MM.1S (cell line): ENCODE results near the gene CRTC3.

Experiments
- DNase-seq: peaks from one replicate; pipeline ENCODE4 v3.0.0-alpha.2; 2015
- H2AFZ ChIP-seq: fragments of 300-600 bp; sonication (generic); 2 replicates; pipeline ENCODE4 v1.6.0; 2016; ENCODE audit warnings: antibody characterized with exemption, low read length
- H3F3A ChIP-seq: fragments of 300-600 bp; sonication (generic); 2 replicates; pipeline ENCODE4 v1.6.1; 2016; ENCODE audit warnings: mild to moderate bottlenecking, antibody characterized with exemption, low read length, moderate library complexity, mixed read lengths; ENCODE audit not compliant: insufficient read depth
- H3K27ac ChIP-seq: fragments of 300-600 bp; sonication (generic); 2 replicates; pipeline ENCODE4 v1.5.1; 2016; ENCODE audit warnings: mild to moderate bottlenecking, low read length
- H3K27me3 ChIP-seq: fragments of 300-600 bp; sonication (generic); replicated peaks from 2 replicates; pipeline ENCODE4 v1.6.0; 2016; ENCODE audit warnings: low read length; ENCODE audit not compliant: insufficient read depth
- H3K36me3 ChIP-seq: fragments of 300-600 bp; sonication (generic); replicated peaks from 2 replicates; pipeline ENCODE4 v1.6.1; 2016; ENCODE audit warnings: mild to moderate bottlenecking, low read length, mixed read lengths; ENCODE audit not compliant: insufficient read depth
- H3K4me1 ChIP-seq: fragments of 300-600 bp; sonication (generic); 2 replicates; pipeline ENCODE4 v1.6.1; 2016; ENCODE audit warnings: low read length, mixed read lengths
- H3K4me2 ChIP-seq: fragments of 300-600 bp; sonication (generic); 2 replicates; pipeline ENCODE4 v1.6.0; 2016; ENCODE audit warnings: low read depth, low read length
- H3K4me3 ChIP-seq: fragments of 300-600 bp; sonication (generic); 2 replicates; pipeline ENCODE4 v1.5.1; 2016; ENCODE audit warnings: low read length, mixed read lengths
- H3K79me2 ChIP-seq: fragments of 300-600 bp; sonication (generic); 2 replicates; pipeline ENCODE4 v1.6.1; 2016; ENCODE audit warnings: mixed run types, low read length, mixed read lengths
- H3K9ac ChIP-seq: fragments of 300-600 bp; sonication (generic); 2 replicates; pipeline ENCODE4 v1.6.1; 2016; ENCODE audit warnings: low read length, mixed read lengths
- H3K9me2 ChIP-seq: fragments of 300-600 bp; sonication (generic); replicated peaks from 2 replicates; pipeline ENCODE4 v1.6.1; 2016; ENCODE audit warnings: mild to moderate bottlenecking, low read length, mixed read lengths; ENCODE audit not compliant: insufficient read depth
- H3K9me3 ChIP-seq: fragments of 300-600 bp; sonication (generic); replicated peaks from 2 replicates; pipeline ENCODE4 v1.6.1; 2016; ENCODE audit warnings: mild to moderate bottlenecking, low read length, mixed read lengths; ENCODE audit not compliant: insufficient read depth
- H4K20me1 ChIP-seq: fragments of 300-600 bp; sonication (generic); 2 replicates; pipeline ENCODE4 v1.6.1; 2016; ENCODE audit warnings: mild to moderate bottlenecking, low read length, moderate library complexity, mixed read lengths; ENCODE audit not compliant: insufficient read depth
- EZH2 ChIP-seq: fragments of 300-600 bp; sonication (generic); optimal IDR thresholded peaks from 2 replicates; pipeline ENCODE3; 2017; ENCODE audit warnings: low read depth, mild to moderate bottlenecking, antibody characterized with exemption, low read length, mixed read lengths
- EZH2phosphoT487 ChIP-seq: fragments of 300-600 bp; sonication (generic); IDR thresholded peaks from 2 replicates; pipeline ENCODE4 v1.6.1; 2018; ENCODE audit warnings: antibody characterized with exemption, low read length
- TF ChIP-seq, protein P1 (sequence below): fragments of 300-600 bp; sonication (generic); IDR thresholded peaks from 2 replicates; pipeline ENCODE4 v1.5.1; 2016; ENCODE audit warnings: antibody characterized with exemption, low read length, mixed read lengths

Gene CRTC3

DNA sequence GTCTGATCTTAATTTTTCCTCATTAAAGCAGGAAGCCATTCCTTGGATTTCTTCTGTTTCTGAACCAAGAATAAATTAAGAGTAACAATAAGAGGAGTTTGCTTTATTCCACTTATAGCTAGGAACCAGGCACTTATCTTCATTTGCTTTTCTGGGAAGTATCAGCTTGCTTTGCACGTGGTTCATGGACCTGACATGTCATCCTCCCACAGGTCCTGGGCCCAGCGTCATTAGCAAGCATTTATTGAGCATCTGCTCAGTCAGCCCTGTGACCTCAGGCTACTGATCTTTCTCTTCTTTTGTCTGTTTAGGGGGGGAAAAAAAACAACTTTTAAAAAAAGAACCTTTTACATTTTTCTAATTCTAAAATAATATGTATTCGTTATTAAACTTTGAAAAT lies 34.7 kb upstream of the CRTC3 start:
- H3K36me3 ChIP-seq, result no peaks in the 10 kb centered on the region
- H3K9ac ChIP-seq, result no peak overlapping the region
- no peak overlapping the region for H2AFZ ChIP-seq
- TF ChIP-seq EZH2phosphoT487 (no peak), EZH2 (no peak)
- TF ChIP-seq, protein P1, sequence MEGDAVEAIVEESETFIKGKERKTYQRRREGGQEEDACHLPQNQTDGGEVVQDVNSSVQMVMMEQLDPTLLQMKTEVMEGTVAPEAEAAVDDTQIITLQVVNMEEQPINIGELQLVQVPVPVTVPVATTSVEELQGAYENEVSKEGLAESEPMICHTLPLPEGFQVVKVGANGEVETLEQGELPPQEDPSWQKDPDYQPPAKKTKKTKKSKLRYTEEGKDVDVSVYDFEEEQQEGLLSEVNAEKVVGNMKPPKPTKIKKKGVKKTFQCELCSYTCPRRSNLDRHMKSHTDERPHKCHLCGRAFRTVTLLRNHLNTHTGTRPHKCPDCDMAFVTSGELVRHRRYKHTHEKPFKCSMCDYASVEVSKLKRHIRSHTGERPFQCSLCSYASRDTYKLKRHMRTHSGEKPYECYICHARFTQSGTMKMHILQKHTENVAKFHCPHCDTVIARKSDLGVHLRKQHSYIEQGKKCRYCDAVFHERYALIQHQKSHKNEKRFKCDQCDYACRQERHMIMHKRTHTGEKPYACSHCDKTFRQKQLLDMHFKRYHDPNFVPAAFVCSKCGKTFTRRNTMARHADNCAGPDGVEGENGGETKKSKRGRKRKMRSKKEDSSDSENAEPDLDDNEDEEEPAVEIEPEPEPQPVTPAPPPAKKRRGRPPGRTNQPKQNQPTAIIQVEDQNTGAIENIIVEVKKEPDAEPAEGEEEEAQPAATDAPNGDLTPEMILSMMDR, result no peak
- H3K4me3 ChIP-seq, result no peak overlapping the region
- H3K79me2 ChIP-seq, result no peaks in the 10 kb centered on the region
- no peak overlapping the region for H3K27ac ChIP-seq
- H3F3A ChIP-seq, result no peaks in the 10 kb centered on the region
- H3K9me3 ChIP-seq, result no peaks in the 10 kb centered on the region
- H3K4me2 ChIP-seq, result no peak overlapping the region
- no peaks in the 10 kb centered on the region for H3K4me1 ChIP-seq
- no peaks in the 10 kb centered on the region for H4K20me1 ChIP-seq
- no peaks in the 10 kb centered on the region for H3K9me2 ChIP-seq
- no peak for DNase-seq
- no peaks in the 10 kb centered on the region for H3K27me3 ChIP-seq

DNA sequence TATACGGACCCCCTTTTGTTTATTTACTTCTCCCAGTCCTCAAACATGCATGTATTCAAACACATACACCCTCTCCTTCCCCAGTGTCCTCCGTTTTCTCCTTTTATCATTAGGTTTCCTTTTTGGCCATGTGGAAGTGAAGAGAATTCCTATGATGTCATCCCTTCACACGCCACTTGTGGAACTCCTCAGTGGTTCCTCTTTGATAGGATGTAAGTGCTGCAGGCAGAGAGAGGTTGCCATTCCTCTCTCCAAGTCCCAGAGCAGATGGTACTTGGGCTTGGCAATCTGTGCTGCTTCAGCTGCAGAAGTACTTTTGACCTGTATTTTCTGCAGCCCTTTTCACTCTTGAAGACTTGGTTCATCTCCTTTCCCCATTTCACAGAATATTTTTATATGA lies 32.9 kb upstream of the CRTC3 start:
- no peak for TF ChIP-seq EZH2phosphoT487
- TF ChIP-seq, protein P1, result no peak
- Histone ChIP-seq H3K9me2 (no peaks in the 10 kb centered on the region), H4K20me1 (no peaks in the 10 kb centered on the region), H3K79me2 (no peaks in the 10 kb centered on the region), H3K36me3 (no peaks in the 10 kb centered on the region), H3K27me3 (no peaks in the 10 kb centered on the region), H3K4me2 (no peak overlapping the region), H3K9me3 (no peaks in the 10 kb centered on the region), H3K27ac (no peak overlapping the region), H3K4me3 (no peak overlapping the region), H3K9ac (no peak overlapping the region), H2AFZ (no peak overlapping the region), H3F3A (no peaks in the 10 kb centered on the region), H3K4me1 (no peaks in the 10 kb centered on the region)
- DNase-seq, result no peak

DNA sequence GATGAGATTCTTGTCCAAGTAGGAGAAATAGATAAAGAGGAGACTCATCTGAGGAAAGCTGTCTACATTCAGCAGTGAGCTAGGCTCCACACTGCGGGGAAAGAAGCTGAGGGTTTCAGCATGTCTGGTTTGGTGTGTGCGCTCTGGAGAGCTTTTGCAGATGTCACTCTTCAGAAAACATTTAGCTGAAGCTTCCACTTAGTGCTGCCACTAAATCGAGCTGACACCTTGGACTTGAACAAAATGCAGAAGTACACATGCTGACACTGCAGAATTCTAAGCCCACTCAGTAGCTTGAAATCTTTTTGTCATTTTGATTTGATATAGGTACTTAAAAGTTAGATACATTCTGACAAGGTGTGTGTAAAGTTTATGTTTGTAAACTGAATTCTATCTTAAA lies 32.3 kb upstream of the CRTC3 start:
- Histone ChIP-seq H3K27me3 (no peaks in the 10 kb centered on the region), H3K27ac (no peak overlapping the region), H3K79me2 (no peaks in the 10 kb centered on the region), H3K4me1 (no peaks in the 10 kb centered on the region), H4K20me1 (no peaks in the 10 kb centered on the region), H3K9ac (no peak overlapping the region), H3K4me3 (no peak overlapping the region), H3K9me2 (no peaks in the 10 kb centered on the region), H3K9me3 (no peaks in the 10 kb centered on the region), H3F3A (no peaks in the 10 kb centered on the region), H3K4me2 (no peak overlapping the region), H3K36me3 (no peaks in the 10 kb centered on the region), H2AFZ (no peak overlapping the region)
- no peak for TF ChIP-seq EZH2phosphoT487
- TF ChIP-seq EZH2, result no peak
- TF ChIP-seq, protein P1, result no peak
- DNase-seq, result no peak

DNA sequence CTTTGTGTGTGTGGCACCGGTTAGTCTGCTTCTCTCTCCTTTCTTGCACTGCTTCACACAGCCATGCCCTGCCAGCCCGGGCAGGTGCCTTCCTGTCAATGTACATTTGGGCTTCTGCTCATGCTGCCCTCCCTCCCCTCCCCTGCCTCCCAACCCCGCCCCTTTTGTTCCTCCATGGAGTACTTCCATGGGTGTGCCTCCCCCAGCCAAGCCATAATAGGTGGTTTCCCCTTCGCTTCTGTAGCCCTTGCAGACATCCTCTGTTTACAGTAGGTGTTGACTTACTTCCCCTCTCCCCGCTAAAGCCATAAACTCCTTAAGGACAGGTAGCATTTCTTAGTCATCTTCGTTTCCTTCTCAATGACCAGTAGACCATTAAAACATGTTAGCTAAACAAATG lies 31.8 kb upstream of the CRTC3 start:
- Histone ChIP-seq H4K20me1 (no peaks in the 10 kb centered on the region), H3K27me3 (no peaks in the 10 kb centered on the region), H3K4me1 (no peaks in the 10 kb centered on the region), H3K4me3 (no peak overlapping the region), H3K79me2 (no peaks in the 10 kb centered on the region), H3K9me3 (no peaks in the 10 kb centered on the region), H2AFZ (no peak overlapping the region), H3K27ac (no peak overlapping the region), H3K9ac (no peak overlapping the region), H3K36me3 (no peaks in the 10 kb centered on the region), H3F3A (no peaks in the 10 kb centered on the region), H3K4me2 (no peak overlapping the region), H3K9me2 (no peaks in the 10 kb centered on the region)
- DNase-seq, result no peak
- TF ChIP-seq EZH2phosphoT487 (no peak), EZH2 (no peak)
- TF ChIP-seq, protein P1, result no peak
